ENCODE measurements around the gene MYL10. TPM values are rescaled to one million over a fixed set of nuclear protein-coding genes. Genes with fewer than 3 reads are reported as not detected.

The MYL10 gene
- total RNA-seq (not detected), polyA plus RNA-seq (not detected)

DNA sequence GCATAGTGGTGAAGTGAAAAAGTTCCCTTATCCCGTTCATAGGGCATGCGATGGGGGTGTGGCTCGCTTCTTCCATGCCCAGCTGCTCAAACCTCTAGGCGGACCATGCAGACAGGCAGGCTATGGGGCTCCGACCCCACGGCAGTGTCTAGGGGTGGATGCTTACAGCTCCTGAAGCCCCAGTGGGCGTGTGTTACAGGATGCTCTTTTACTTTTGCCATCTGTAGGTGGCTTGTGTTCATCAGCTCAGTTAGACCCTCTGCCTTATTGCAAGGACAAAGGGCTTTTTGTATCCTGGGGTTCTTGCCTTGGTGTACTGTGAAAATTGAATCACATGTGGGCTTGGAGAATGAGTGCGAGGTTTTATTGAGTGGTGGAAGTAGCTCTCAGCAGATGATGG, at the start of gene MYL10:
MYL10 (minus strand) TSS at position 126 of the 400 bp plus-strand sequence. CDS start 178 bp downstream, outside the sequence.
- no peak within 1 kb of the TSS for H3K4me3 Mint-ChIP-seq
- H3K4me1 Mint-ChIP-seq = no peaks in the 10 kb centered on the region
- Histone ChIP-seq H3K27ac (ENCODE audit: low read depth, low read length) (no peak within 1 kb of the TSS), H3K9me3 (ENCODE audit: control insufficient read depth in 1 of 2, low read length in 2 of 2) (no peaks in the 10 kb centered on the region), H3K4me1 (ENCODE audit: insufficient read depth, low read length) (no peaks in the 10 kb centered on the region), H3K36me3 (ENCODE audit: insufficient read depth, low read length) (no peaks in the 10 kb centered on the region), H3K27me3 (ENCODE audit: insufficient read depth, low read length) (peaks cover 6% of the 10 kb centered on the region), H3K4me3 (ENCODE audit: low read length in 2 of 2) (no peak within 1 kb of the TSS)
- POLR2A ChIA-PET (ENCODE audit: partially characterized antibody) = no interaction called here
- H3K9me3 Mint-ChIP-seq = peaks cover 0 to 12% (median 5%) of the 10 kb centered on the region in 8 donors
- no peaks in the 10 kb centered on the region for H3K36me3 Mint-ChIP-seq
- no peak for DNase-seq
- H3K27me3 Mint-ChIP-seq = peaks cover 16 to 19% of the 10 kb centered on the region in 2 donors
- intact Hi-C loops (cut with micrococcal nuclease) = no loop called here
- CTCF ChIA-PET (ENCODE audit: partially characterized antibody) = no interaction called here
- H3K27ac Mint-ChIP-seq = no peak within 1 kb of the TSS

DNA sequence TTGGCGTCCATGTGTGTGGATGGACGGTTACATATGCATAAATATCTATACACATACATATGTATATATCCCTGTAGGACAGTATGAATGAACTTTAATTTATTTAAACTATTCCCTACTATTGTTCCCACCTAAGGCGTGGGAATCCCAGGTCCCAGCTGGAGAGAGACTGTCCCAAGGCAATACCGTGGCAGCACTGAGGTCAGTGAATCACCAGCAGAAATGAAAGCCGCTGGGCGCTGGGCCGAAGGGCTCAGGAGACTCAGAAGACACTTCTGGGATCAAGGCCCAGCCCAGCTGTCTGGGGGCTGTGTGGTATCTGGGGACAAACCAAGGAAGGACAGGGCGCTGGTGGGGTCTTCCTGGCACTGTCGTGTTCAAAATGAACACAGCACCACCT, 49.6 kb upstream of the MYL10 start:
- Mint-ChIP-seq H3K27ac (no peak overlapping the region), H3K27me3 (no peaks in the 10 kb centered on the region), H3K4me1 (no peaks in the 10 kb centered on the region), H3K36me3 (no peaks in the 10 kb centered on the region), H3K4me3 (no peak overlapping the region), H3K9me3 (peaks cover 0 to 3% (median 0%) of the 10 kb centered on the region in 8 donors)
- POLR2A ChIA-PET (ENCODE audit: partially characterized antibody) = no interaction called here
- DNase-seq = no peak
- H3K27ac ChIP-seq (ENCODE audit: low read depth, low read length) = no peak overlapping the region
- no peaks in the 10 kb centered on the region for H3K36me3 ChIP-seq (ENCODE audit: insufficient read depth, low read length)
- H3K4me1 ChIP-seq (ENCODE audit: insufficient read depth, low read length) = no peaks in the 10 kb centered on the region
- no peaks in the 10 kb centered on the region for H3K27me3 ChIP-seq (ENCODE audit: insufficient read depth, low read length)
- intact Hi-C loops (cut with micrococcal nuclease) = no loop called here
- H3K4me3 ChIP-seq (ENCODE audit: low read length in 2 of 2) = no peak overlapping the region
- CTCF ChIA-PET (ENCODE audit: partially characterized antibody) = no interaction called here
- no peaks in the 10 kb centered on the region for H3K9me3 ChIP-seq (ENCODE audit: control insufficient read depth in 1 of 2, low read length in 2 of 2)

DNA sequence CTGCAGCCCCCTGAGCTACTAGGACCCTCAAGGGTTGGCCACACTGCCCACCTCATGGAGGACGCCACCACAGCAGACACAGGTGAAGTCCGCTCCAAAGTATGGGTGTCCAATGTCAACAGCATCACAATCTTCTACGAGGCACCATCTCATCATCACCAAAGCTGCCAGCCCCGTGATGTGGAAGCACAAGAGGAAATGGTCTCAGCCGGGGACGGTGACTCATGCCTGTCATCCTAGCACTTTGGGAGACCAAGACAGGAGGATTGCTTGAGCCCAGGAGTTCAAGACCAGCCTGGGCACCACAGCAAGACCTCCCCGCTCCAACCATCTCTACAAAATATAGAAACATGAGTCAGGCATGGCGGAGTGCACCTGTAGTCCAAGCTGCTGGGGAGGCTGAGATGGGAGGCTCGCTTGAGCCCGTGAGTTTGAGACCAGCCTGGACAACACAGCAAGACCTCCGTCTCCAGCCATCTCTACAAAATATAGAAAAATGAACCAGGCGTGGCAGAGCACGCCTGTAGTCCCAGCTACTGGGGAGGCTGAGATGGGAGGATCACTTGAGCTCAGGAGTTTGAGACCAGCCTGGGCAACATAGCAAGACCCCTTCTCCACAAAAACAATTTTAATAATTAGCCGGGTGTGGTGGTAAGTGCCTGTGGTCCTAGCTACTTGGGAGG, 48.8 kb upstream of the MYL10 start:
- ChIA-PET CTCF (ENCODE audit: partially characterized antibody) (no interaction called here), POLR2A (ENCODE audit: partially characterized antibody) (no interaction called here)
- Mint-ChIP-seq H3K27me3 (no peaks in the 10 kb centered on the region), H3K27ac (no peak overlapping the region), H3K4me3 (no peak overlapping the region), H3K36me3 (no peaks in the 10 kb centered on the region), H3K9me3 (peaks cover 0 to 7% (median 4%) of the 10 kb centered on the region in 8 donors), H3K4me1 (no peaks in the 10 kb centered on the region)
- H3K27ac ChIP-seq (ENCODE audit: low read depth, low read length) = no peak overlapping the region
- no peaks in the 10 kb centered on the region for H3K9me3 ChIP-seq (ENCODE audit: control insufficient read depth in 1 of 2, low read length in 2 of 2)
- no peaks in the 10 kb centered on the region for H3K36me3 ChIP-seq (ENCODE audit: insufficient read depth, low read length)
- no peak overlapping the region for H3K4me3 ChIP-seq (ENCODE audit: low read length in 2 of 2)
- intact Hi-C loops (cut with micrococcal nuclease) = loop anchor here (2.0 kb wide), 1 partner anchor 559 kb away; no protein-coding TSS in a partner anchor
- H3K4me1 ChIP-seq (ENCODE audit: insufficient read depth, low read length) = no peaks in the 10 kb centered on the region
- H3K27me3 ChIP-seq (ENCODE audit: insufficient read depth, low read length) = no peaks in the 10 kb centered on the region
- DNase-seq = no peak

DNA sequence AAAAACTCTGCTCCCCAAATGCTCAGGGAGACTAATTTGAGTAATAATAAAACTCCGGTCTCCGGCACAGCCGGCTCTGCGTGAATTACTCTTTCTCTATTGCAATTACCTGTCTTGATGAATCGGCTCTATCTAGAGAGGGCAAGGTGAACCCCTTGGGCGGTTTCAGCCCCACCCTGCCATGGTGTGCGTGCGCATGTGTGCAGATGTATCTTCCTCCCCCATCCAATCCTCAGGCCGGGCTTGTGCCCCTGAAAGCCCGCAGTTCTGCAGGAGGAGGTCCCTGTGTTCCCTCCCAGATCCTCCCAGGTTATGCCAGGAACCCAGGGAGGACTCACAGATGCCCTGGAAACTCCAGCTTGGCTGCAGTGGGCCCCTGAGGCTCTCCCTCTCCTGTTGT, 48.3 kb upstream of the MYL10 start:
- Mint-ChIP-seq H3K4me3 (no peak overlapping the region), H3K4me1 (no peaks in the 10 kb centered on the region), H3K27me3 (no peaks in the 10 kb centered on the region), H3K27ac (no peak overlapping the region), H3K9me3 (peaks cover 0 to 7% (median 4%) of the 10 kb centered on the region in 8 donors), H3K36me3 (no peaks in the 10 kb centered on the region)
- Histone ChIP-seq H3K27ac (ENCODE audit: low read depth, low read length) (no peak overlapping the region), H3K36me3 (ENCODE audit: insufficient read depth, low read length) (no peaks in the 10 kb centered on the region), H3K4me3 (ENCODE audit: low read length in 2 of 2) (no peak overlapping the region), H3K9me3 (ENCODE audit: control insufficient read depth in 1 of 2, low read length in 2 of 2) (no peaks in the 10 kb centered on the region), H3K27me3 (ENCODE audit: insufficient read depth, low read length) (no peaks in the 10 kb centered on the region), H3K4me1 (ENCODE audit: insufficient read depth, low read length) (no peaks in the 10 kb centered on the region)
- intact Hi-C loops (cut with micrococcal nuclease) = loop anchor here (2.0 kb wide), 1 partner anchor 559 kb away; no protein-coding TSS in a partner anchor
- ChIA-PET CTCF (ENCODE audit: partially characterized antibody) (no interaction called here), POLR2A (ENCODE audit: partially characterized antibody) (no interaction called here)
- no peak for DNase-seq

DNA sequence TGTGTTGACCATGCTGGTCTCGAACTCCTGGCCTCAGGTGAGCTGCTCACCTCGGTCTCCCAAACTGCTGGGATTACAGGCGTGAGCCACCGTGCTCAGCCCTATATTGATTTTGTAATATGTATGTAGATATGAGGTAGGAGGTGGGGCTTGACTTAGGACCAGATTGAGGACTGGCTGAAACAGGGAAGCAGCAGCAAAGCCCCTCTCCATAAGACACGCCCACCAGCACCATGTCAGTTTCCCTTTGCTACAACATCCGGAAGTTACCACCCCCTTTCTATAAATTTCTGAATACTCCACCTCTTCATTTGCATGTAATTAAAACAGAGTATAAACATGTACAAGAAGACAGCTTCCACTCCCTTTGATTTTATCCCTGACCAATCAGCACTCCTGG, 47.9 kb upstream of the MYL10 start:
- Histone ChIP-seq H3K4me1 (ENCODE audit: insufficient read depth, low read length) (no peaks in the 10 kb centered on the region), H3K9me3 (ENCODE audit: control insufficient read depth in 1 of 2, low read length in 2 of 2) (no peaks in the 10 kb centered on the region), H3K4me3 (ENCODE audit: low read length in 2 of 2) (no peak overlapping the region), H3K36me3 (ENCODE audit: insufficient read depth, low read length) (no peaks in the 10 kb centered on the region), H3K27me3 (ENCODE audit: insufficient read depth, low read length) (no peaks in the 10 kb centered on the region), H3K27ac (ENCODE audit: low read depth, low read length) (no peak overlapping the region)
- intact Hi-C loops (cut with micrococcal nuclease) = loop anchor here (2.0 kb wide), 1 partner anchor 560 kb away; no protein-coding TSS in a partner anchor
- Mint-ChIP-seq H3K4me3 (no peak overlapping the region), H3K9me3 (peaks cover 0 to 7% (median 4%) of the 10 kb centered on the region in 8 donors), H3K27ac (no peak overlapping the region), H3K27me3 (no peaks in the 10 kb centered on the region), H3K36me3 (no peaks in the 10 kb centered on the region), H3K4me1 (no peaks in the 10 kb centered on the region)
- no peak for DNase-seq
- ChIA-PET POLR2A (ENCODE audit: partially characterized antibody) (no interaction called here), CTCF (ENCODE audit: partially characterized antibody) (no interaction called here)

DNA sequence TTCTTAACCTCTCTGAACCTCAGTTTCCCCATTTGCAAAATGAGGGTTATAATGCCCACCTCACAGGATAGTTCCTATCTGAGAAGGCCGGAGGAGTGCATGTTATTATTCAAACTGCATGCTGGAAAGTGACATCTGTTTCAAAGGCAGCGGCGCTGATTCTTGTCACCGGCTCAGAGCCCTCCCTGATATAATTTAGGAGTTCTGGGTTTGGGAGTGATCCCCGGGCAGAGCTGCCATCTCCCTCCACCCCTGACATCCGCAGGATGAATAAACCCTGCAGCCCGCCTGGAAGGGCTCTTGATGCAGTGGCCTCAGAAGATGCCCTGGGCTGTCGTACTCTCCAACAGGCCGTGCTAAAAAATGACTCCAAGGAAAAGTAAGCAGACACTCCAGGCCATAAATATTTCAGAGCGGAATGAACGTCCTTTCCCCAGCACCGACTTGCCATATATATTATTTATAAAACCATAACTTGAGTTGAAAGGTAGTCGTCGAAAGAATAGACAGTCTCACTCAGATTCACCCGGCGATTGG, 47.0 kb upstream of the MYL10 start:
- Histone ChIP-seq H3K27me3 (ENCODE audit: insufficient read depth, low read length) (no peaks in the 10 kb centered on the region), H3K4me3 (ENCODE audit: low read length in 2 of 2) (no peak overlapping the region), H3K4me1 (ENCODE audit: insufficient read depth, low read length) (no peaks in the 10 kb centered on the region), H3K36me3 (ENCODE audit: insufficient read depth, low read length) (no peaks in the 10 kb centered on the region), H3K27ac (ENCODE audit: low read depth, low read length) (no peak overlapping the region), H3K9me3 (ENCODE audit: control insufficient read depth in 1 of 2, low read length in 2 of 2) (no peaks in the 10 kb centered on the region)
- Mint-ChIP-seq H3K4me3 (no peak overlapping the region), H3K27me3 (no peaks in the 10 kb centered on the region), H3K36me3 (no peaks in the 10 kb centered on the region), H3K27ac (no peak overlapping the region), H3K4me1 (no peaks in the 10 kb centered on the region), H3K9me3 (peaks cover 0 to 7% (median 4%) of the 10 kb centered on the region in 8 donors)
- intact Hi-C loops (cut with micrococcal nuclease) = loop anchor here (2.0 kb wide), 1 partner anchor 561 kb away; no protein-coding TSS in a partner anchor
- ChIA-PET CTCF (ENCODE audit: partially characterized antibody) (no interaction called here), POLR2A (ENCODE audit: partially characterized antibody) (no interaction called here)
- no peak for DNase-seq

DNA sequence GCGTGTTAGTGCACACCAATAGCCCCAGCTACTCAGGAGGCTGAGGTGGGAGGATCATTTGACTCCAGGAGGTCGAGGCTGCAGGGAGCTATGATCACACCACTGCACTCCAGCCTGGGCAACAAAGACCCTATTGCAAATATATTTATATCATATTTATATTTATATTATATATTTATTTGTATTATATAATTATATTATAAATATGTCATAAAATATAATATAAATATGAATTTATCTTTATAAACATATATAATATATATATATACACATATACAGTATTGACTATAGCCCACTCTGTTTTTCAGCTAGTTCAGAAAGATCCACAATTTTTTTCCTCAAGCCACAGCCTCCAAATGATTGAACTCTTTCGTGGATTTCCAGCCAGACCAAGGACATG, 45.3 kb upstream of the MYL10 start:
- ChIA-PET CTCF (ENCODE audit: partially characterized antibody) (no interaction called here), POLR2A (ENCODE audit: partially characterized antibody) (no interaction called here)
- Histone ChIP-seq H3K27ac (ENCODE audit: low read depth, low read length) (no peak overlapping the region), H3K4me3 (ENCODE audit: low read length in 2 of 2) (no peak overlapping the region), H3K9me3 (ENCODE audit: control insufficient read depth in 1 of 2, low read length in 2 of 2) (no peaks in the 10 kb centered on the region), H3K4me1 (ENCODE audit: insufficient read depth, low read length) (no peaks in the 10 kb centered on the region), H3K36me3 (ENCODE audit: insufficient read depth, low read length) (no peaks in the 10 kb centered on the region), H3K27me3 (ENCODE audit: insufficient read depth, low read length) (no peaks in the 10 kb centered on the region)
- H3K36me3 Mint-ChIP-seq = no peaks in the 10 kb centered on the region
- peaks cover 0 to 2% of the 10 kb centered on the region in 2 donors for H3K27me3 Mint-ChIP-seq
- H3K4me3 Mint-ChIP-seq = no peak overlapping the region
- no peak for DNase-seq
- H3K9me3 Mint-ChIP-seq = peaks cover 0 to 7% (median 4%) of the 10 kb centered on the region in 8 donors
- no peaks in the 10 kb centered on the region for H3K4me1 Mint-ChIP-seq
- no peak overlapping the region for H3K27ac Mint-ChIP-seq
- intact Hi-C loops (cut with micrococcal nuclease) = no loop called here
